ENCODE results near the gene CHD6.

Gene CHD6

DNA sequence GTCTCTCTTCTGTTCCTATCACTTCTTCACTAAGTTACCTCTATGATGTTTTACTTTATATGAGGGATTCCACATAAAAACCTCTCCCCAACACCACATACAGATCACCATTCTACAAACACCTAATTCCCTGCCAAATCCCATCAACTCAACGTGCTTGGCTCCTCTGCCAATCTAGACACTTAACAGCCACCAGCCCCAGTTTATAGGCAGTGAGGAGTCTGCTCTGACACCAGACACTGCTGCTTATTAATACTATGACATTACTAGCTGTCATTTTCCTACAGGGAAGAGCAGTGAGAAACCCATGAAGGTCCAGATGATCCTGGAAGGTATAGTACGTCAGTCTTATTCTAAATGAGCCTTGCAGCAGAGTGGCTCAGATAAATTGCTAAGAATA, 104.3 kb downstream of the CHD6 start:
- Mint-ChIP-seq H3K4me1 (peaks cover 20% of the 10 kb centered on the region), H3K9me3 (no peaks in the 10 kb centered on the region), H3K36me3 (peaks cover 26% of the 10 kb centered on the region), H3K27ac (peak overlapping the region; percentile 3), H3K4me3 (no peak overlapping the region)
- DNase-seq (ENCODE audit: low spot score in 2 of 2) (no peak), ATAC-seq (no peak)

GRCh38 chr20:41512624-41513023, 105.6 kb downstream of the CHD6 start:
- DNase-seq (ENCODE audit: low spot score in 2 of 2) (no peak), ATAC-seq (no peak)
- H3K4me3 Mint-ChIP-seq, result no peak overlapping the region
- no peak overlapping the region for H3K27ac Mint-ChIP-seq
- no peaks in the 10 kb centered on the region for H3K9me3 Mint-ChIP-seq
- peaks cover 26% of the 10 kb centered on the region for H3K36me3 Mint-ChIP-seq
- H3K4me1 Mint-ChIP-seq, result peaks cover 26% of the 10 kb centered on the region

- H3K9me3 Mint-ChIP-seq, result peaks cover 2% of the 10 kb centered on the region
- no peak overlapping the region for H3K4me3 Mint-ChIP-seq
- H3K27ac Mint-ChIP-seq, result no peak overlapping the region
- peaks cover 18% of the 10 kb centered on the region for H3K4me1 Mint-ChIP-seq
- ATAC-seq, result no peak
- peaks cover 26% of the 10 kb centered on the region for H3K36me3 Mint-ChIP-seq
- no peak for DNase-seq (ENCODE audit: low spot score in 2 of 2)
Observed at GRCh38 chr20:41510847-41511450, 107.2 kb downstream of the CHD6 start.

DNA sequence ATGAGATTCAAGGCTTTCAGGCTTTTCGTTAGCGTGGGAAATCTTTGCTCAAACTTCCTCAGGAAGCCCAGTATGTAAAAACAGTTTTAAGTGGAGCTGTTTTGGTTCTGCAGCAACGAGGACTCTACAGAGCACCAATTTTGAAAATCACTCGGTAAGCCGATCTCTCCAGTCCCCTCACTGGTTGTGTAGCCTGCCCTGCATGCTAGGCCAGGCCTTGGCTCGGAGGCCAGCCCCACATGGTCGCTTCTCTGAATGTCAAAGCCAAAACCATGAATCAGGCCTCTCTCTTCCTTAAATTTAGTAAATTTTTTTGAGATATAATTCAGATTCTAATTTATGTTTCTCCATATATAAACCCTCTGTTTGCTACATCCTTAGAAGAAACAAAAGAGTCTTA, 108.0 kb downstream of the CHD6 start:
- H3K4me3 Mint-ChIP-seq, result no peak overlapping the region
- H3K9me3 Mint-ChIP-seq, result peaks cover 3% of the 10 kb centered on the region
- H3K27ac Mint-ChIP-seq, result no peak overlapping the region
- ATAC-seq (no peak), DNase-seq (ENCODE audit: low spot score in 2 of 2) (no peak)
- H3K36me3 Mint-ChIP-seq, result peaks cover 26% of the 10 kb centered on the region
- H3K4me1 Mint-ChIP-seq, result peaks cover 18% of the 10 kb centered on the region

DNA sequence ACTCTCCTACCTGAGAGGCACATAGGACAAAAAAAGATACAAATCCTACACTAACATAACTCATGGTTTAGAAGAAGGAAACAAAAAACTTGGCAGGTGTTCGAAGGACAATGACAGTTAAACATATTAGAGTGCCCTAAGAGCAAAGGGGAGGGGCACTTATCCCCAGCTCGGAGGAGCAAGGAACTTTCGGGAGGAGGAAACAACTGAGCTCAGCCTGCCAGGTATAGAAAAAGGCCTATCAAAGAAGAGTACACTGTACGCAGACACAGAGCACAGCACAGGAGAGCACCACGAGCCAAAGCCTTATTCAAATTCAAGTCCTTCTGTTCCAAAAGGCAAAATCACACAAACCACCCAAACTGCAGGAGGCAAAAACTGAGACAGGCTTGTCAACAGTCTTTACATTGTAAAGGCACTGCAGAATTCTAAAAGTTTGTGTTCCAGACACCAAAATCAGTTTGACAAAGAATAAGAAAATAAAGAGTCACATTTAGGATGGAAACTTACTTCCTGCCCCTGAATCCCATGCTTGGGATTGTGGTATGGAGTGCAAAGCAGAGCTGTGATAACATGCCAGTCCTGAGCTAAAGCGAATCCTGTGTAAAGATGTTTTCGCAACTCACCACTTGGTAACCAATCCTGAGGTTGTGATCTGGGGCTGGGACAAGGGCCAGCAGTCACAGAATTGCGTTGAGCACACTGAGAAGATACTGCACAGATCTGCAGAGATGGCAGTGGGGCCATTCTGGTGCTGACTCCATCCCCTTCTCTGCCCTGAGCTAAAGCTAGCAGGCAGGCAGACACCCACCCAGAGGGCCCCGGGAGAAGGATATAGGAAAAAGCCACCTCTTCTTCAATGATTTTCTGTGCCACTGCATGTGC, 108.6 kb downstream of the CHD6 start:
- peaks cover 26% of the 10 kb centered on the region for H3K36me3 Mint-ChIP-seq

GRCh38 chr20:41508335-41508734, 109.8 kb downstream of the CHD6 start:
- peaks cover 3% of the 10 kb centered on the region for H3K9me3 Mint-ChIP-seq
- H3K4me3 Mint-ChIP-seq, result no peak overlapping the region
- ATAC-seq (no peak), DNase-seq (ENCODE audit: low spot score in 2 of 2) (no peak)
- H3K4me1 Mint-ChIP-seq, result peaks cover 12% of the 10 kb centered on the region
- H3K36me3 Mint-ChIP-seq, result peaks cover 18% of the 10 kb centered on the region
- no peak overlapping the region for H3K27ac Mint-ChIP-seq

More for the DNA sequence above, 108.6 kb downstream of the CHD6 start:
- H3K27ac Mint-ChIP-seq, result no peak overlapping the region
- DNase-seq (ENCODE audit: low spot score in 2 of 2) (no peak), ATAC-seq (no peak)
- peaks cover 3% of the 10 kb centered on the region for H3K9me3 Mint-ChIP-seq
- peaks cover 18% of the 10 kb centered on the region for H3K4me1 Mint-ChIP-seq
- no peak overlapping the region for H3K4me3 Mint-ChIP-seq

DNA sequence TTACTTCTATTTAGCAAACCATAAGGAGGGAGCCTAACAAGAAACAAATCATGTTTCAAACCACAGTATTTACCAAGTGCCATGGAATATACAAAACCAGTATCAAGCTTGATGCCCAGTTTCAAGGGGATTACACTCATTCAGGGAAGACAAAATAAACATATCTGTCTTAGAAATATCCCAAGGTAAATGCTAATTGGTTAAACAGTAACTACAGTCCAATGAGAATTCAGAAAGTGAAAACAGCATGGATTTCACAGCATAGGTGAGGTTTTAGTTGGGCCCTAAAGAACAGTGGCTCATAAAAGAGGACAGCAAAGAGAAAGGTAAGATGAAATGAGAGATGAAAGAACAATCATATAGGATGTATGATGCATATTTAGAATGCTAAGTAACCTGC, 110.3 kb downstream of the CHD6 start:
- Mint-ChIP-seq H3K9me3 (peaks cover 3% of the 10 kb centered on the region), H3K4me1 (peaks cover 12% of the 10 kb centered on the region), H3K4me3 (no peak overlapping the region), H3K36me3 (peaks cover 14% of the 10 kb centered on the region), H3K27ac (no peak overlapping the region)
- ATAC-seq (no peak), DNase-seq (ENCODE audit: low spot score in 2 of 2) (no peak)

DNA sequence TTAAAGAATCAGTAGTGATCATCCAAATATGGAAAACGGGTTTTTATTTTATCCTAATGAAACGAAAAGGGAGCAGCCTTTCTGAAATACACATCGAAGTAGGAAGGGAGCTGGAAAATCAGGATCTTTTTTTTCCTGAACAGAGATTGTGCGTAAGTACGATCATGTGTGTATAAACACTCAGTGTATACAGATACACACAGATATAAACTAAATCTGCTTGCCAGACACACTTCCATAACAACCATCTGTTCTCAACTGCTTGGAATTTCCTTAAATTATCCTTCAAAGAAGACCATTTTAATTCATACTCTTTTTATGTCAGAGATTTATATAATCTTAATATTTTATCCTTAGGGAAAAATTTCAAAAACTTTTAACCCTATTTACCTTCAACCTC, 110.7 kb downstream of the CHD6 start:
- Mint-ChIP-seq H3K36me3 (peaks cover 10% of the 10 kb centered on the region), H3K4me1 (peaks cover 12% of the 10 kb centered on the region), H3K27ac (no peak overlapping the region), H3K4me3 (no peak overlapping the region), H3K9me3 (peaks cover 3% of the 10 kb centered on the region)
- ATAC-seq (no peak), DNase-seq (ENCODE audit: low spot score in 2 of 2) (no peak)

DNA sequence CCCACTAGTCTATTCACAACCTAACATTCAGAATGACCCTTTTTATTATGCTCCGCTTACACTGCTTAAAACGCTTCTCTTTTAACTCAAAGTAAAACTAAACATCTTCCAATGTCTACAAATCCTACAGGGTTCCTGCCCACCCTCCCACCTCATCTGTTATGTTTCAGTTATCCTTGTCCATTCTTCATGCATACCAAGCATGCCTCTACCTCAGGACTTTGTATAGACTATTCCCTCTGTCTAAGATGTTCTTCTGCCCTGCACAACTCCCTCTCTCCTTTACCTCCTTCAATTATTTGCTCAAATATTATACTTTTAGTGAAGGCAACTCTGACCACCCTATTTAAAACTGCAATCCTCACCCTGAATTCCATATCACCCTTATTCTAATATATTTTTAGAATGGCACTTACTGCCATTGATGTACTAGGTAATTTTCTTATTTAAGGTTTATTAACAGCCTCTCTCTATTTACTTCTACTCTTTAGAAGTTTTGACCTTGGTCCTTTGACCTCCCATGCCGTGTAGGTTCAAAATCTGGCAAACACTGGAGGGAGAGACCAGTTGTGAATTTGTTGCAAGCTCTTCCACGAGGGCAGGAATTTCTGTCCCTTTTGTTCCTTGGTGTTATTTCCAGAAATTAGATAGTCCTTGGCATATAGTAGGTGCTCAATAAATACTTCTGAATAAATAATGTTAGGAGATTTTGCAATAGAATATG, 111.8 kb downstream of the CHD6 start:
- Mint-ChIP-seq H3K27ac (no peak overlapping the region), H3K9me3 (peaks cover 3% of the 10 kb centered on the region), H3K4me1 (peaks cover 9% of the 10 kb centered on the region), H3K36me3 (no peaks in the 10 kb centered on the region), H3K4me3 (no peak overlapping the region)
- no peak for ATAC-seq
- no peak for DNase-seq (ENCODE audit: low spot score in 2 of 2)

- no peak overlapping the region for H3K4me3 Mint-ChIP-seq
- DNase-seq (ENCODE audit: low spot score in 2 of 2) (no peak), ATAC-seq (no peak)
- no peak overlapping the region for H3K27ac Mint-ChIP-seq
- H3K36me3 Mint-ChIP-seq, result no peaks in the 10 kb centered on the region
- H3K9me3 Mint-ChIP-seq, result peaks cover 3% of the 10 kb centered on the region
- peaks cover 11% of the 10 kb centered on the region for H3K4me1 Mint-ChIP-seq
Observed at GRCh38 chr20:41505184-41505583, 113.0 kb downstream of the CHD6 start.

DNA sequence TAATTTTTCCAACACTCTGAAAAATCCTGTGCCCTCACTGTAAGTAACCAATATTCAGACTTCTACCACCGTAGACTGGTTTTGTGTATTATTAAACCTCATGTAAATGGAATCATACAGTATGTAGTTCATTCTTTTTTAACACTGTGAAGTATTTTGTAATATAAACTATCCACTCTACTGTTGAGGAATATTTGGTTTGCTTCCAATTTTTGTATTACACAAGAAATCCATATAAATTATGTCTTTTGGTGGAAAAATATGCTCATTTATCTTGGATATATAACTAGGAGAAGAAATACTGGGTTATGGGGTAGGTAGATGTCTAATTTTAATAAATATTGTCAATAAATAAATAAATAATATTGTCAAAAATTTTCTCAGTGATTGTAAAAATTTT, 116.8 kb downstream of the CHD6 start:
- Mint-ChIP-seq H3K36me3 (peaks cover 23% of the 10 kb centered on the region), H3K4me1 (peaks cover 6% of the 10 kb centered on the region), H3K9me3 (peaks cover 3% of the 10 kb centered on the region), H3K27ac (no peak overlapping the region), H3K4me3 (no peak overlapping the region)
- no peak for ATAC-seq
- DNase-seq (ENCODE audit: low spot score in 2 of 2), result no peak

- H3K36me3 Mint-ChIP-seq, result peaks cover 25% of the 10 kb centered on the region
- no peak overlapping the region for H3K27ac Mint-ChIP-seq
- peaks cover 6% of the 10 kb centered on the region for H3K4me1 Mint-ChIP-seq
- H3K9me3 Mint-ChIP-seq, result no peaks in the 10 kb centered on the region
- ATAC-seq (no peak), DNase-seq (ENCODE audit: low spot score in 2 of 2) (no peak)
- H3K4me3 Mint-ChIP-seq, result no peak overlapping the region
Observed at GRCh38 chr20:41499961-41500725, 118.0 kb downstream of the CHD6 start.

GRCh38 chr20:41499064-41499463, 119.1 kb downstream of the CHD6 start:
- no peak overlapping the region for H3K4me3 Mint-ChIP-seq
- no peak for ATAC-seq
- H3K4me1 Mint-ChIP-seq, result peaks cover 6% of the 10 kb centered on the region
- no peak overlapping the region for H3K27ac Mint-ChIP-seq
- H3K9me3 Mint-ChIP-seq, result no peaks in the 10 kb centered on the region
- no peak for DNase-seq (ENCODE audit: low spot score in 2 of 2)
- peaks cover 25% of the 10 kb centered on the region for H3K36me3 Mint-ChIP-seq

GRCh38 chr20:41497186-41497895, 120.8 kb downstream of the CHD6 start:
- Mint-ChIP-seq H3K4me1 (peaks cover 6% of the 10 kb centered on the region), H3K9me3 (no peaks in the 10 kb centered on the region), H3K4me3 (no peak overlapping the region), H3K36me3 (peaks cover 37% of the 10 kb centered on the region), H3K27ac (no peak overlapping the region)
- DNase-seq (ENCODE audit: low spot score in 2 of 2), result no peak
- no peak for ATAC-seq

Measured in stimulated activated effector memory CD8-positive, alpha-beta T cell treated with anti-CD3 and anti-CD28 coated beads, Interleukin-12 subunit alpha, Interleukin-12 subunit beta, amount 100 ng/mL, for 72 hours (primary cell).